ENCODE data around the gene ESR2. TPM values are rescaled to one million over a fixed set of nuclear protein-coding genes. Genes with fewer than 3 reads are reported as not detected.

Gene ESR2
- polyA plus RNA-seq, 3 donors = 0.04 TPM; not detected in 2

- intact Hi-C loops (cut with micrococcal nuclease) = no loop called here
- Mint-ChIP-seq H3K4me3 (no peak overlapping the region), H3K9me3 (peaks cover 0 to 10% (median 2%) of the 10 kb centered on the region in 7 donors), H3K27me3 (ENCODE audit: low read depth in 3 of 3) (peaks cover 0 to 3% (median 0%) of the 10 kb centered on the region in 3 donors), H3K4me1 (no peaks in the 10 kb centered on the region), H3K27ac (no peak overlapping the region), H3K36me3 (no peaks in the 10 kb centered on the region)
- Histone ChIP-seq H3K9ac (ENCODE audit: insufficient read depth, low read length, poor library complexity, severe bottlenecking) (no peak overlapping the region), H3K27me3 (ENCODE audit: control insufficient read depth in 2 of 2, insufficient read depth in 2 of 2, low read length in 2 of 2) (no peaks in the 10 kb centered on the region), H3K9me3 (replicated peaks in 1 of 2; ENCODE audit: control insufficient read depth in 1 of 2, insufficient read depth in 1 of 2, low read length in 2 of 2) (peaks cover 0 to 3% of the 10 kb centered on the region in 2 donors), H4K20me1 (ENCODE audit: insufficient read depth, low read length) (no peaks in the 10 kb centered on the region), H3K36me3 (replicated peaks in 1 of 2; ENCODE audit: control insufficient read depth in 1 of 2, insufficient read depth in 2 of 2, low read length in 2 of 2) (no peaks in the 10 kb centered on the region), H3K79me2 (ENCODE audit: insufficient read depth, low read length) (no peaks in the 10 kb centered on the region), H3K4me2 (replicated peaks; ENCODE audit: extremely low read depth, low read length, poor library complexity, severe bottlenecking) (no peak overlapping the region), H3K4me3 (replicated peaks in 1 of 3; ENCODE audit: low read depth in 2 of 3, low read length in 3 of 3) (no peak overlapping the region), H3K4me1 (ENCODE audit: control insufficient read depth in 1 of 2, insufficient read depth in 2 of 2, low read length in 2 of 2) (no peaks in the 10 kb centered on the region), H3K27ac (ENCODE audit: low read depth in 1 of 2, low read length in 2 of 2) (no peak overlapping the region), H2AFZ (ENCODE audit: insufficient read depth, low read depth, low read length, poor library complexity, severe bottlenecking) (no peak overlapping the region)
- no peak for TF ChIP-seq CTCF (IDR thresholded peaks at IDR 0.05)
- WGBS (ENCODE audit: insufficient coverage) = 85% methylated on average over 2 of the region's 3 CpGs
- DNase-seq = no peak
Observed at GRCh38 chr14:64247195-64247594, 47.0 kb downstream of the ESR2 start.

- Histone ChIP-seq H3K4me1 (ENCODE audit: control insufficient read depth in 1 of 2, insufficient read depth in 2 of 2, low read length in 2 of 2) (no peaks in the 10 kb centered on the region), H3K4me3 (replicated peaks in 1 of 3; ENCODE audit: low read depth in 2 of 3, low read length in 3 of 3) (no peak overlapping the region), H3K4me2 (replicated peaks; ENCODE audit: extremely low read depth, low read length, poor library complexity, severe bottlenecking) (no peak overlapping the region), H3K27ac (ENCODE audit: low read depth in 1 of 2, low read length in 2 of 2) (no peak overlapping the region), H3K36me3 (replicated peaks in 1 of 2; ENCODE audit: control insufficient read depth in 1 of 2, insufficient read depth in 2 of 2, low read length in 2 of 2) (no peaks in the 10 kb centered on the region), H3K27me3 (ENCODE audit: control insufficient read depth in 2 of 2, insufficient read depth in 2 of 2, low read length in 2 of 2) (no peaks in the 10 kb centered on the region), H4K20me1 (ENCODE audit: insufficient read depth, low read length) (no peaks in the 10 kb centered on the region), H2AFZ (ENCODE audit: insufficient read depth, low read depth, low read length, poor library complexity, severe bottlenecking) (no peak overlapping the region), H3K79me2 (ENCODE audit: insufficient read depth, low read length) (no peaks in the 10 kb centered on the region), H3K9me3 (replicated peaks in 1 of 2; ENCODE audit: control insufficient read depth in 1 of 2, insufficient read depth in 1 of 2, low read length in 2 of 2) (peaks cover 0 to 3% of the 10 kb centered on the region in 2 donors), H3K9ac (ENCODE audit: insufficient read depth, low read length, poor library complexity, severe bottlenecking) (no peak overlapping the region)
- DNase-seq = no peak
- H3K4me1 Mint-ChIP-seq = no peaks in the 10 kb centered on the region
- H3K4me3 Mint-ChIP-seq = no peak overlapping the region
- H3K27me3 Mint-ChIP-seq (ENCODE audit: low read depth in 3 of 3) = peaks cover 0 to 3% (median 0%) of the 10 kb centered on the region in 3 donors
- H3K36me3 Mint-ChIP-seq = no peaks in the 10 kb centered on the region
- intact Hi-C loops (cut with micrococcal nuclease) = no loop called here
- no peak for TF ChIP-seq CTCF (IDR thresholded peaks at IDR 0.05)
- H3K27ac Mint-ChIP-seq = no peak overlapping the region
- H3K9me3 Mint-ChIP-seq = peaks cover 0 to 10% (median 2%) of the 10 kb centered on the region in 7 donors
Observed at GRCh38 chr14:64246688-64247087, 47.5 kb downstream of the ESR2 start.

Measured in CD14-positive monocyte (primary cell).